ENCODE results near the gene LSM6. TPM values are rescaled to one million over a fixed set of nuclear protein-coding genes. Genes with fewer than 3 reads are reported as not detected.

The LSM6 gene
- polyA plus RNA-seq, 6 donors from 2014 or later, result 52.7 to 69.4 (median 65.0) TPM

DNA sequence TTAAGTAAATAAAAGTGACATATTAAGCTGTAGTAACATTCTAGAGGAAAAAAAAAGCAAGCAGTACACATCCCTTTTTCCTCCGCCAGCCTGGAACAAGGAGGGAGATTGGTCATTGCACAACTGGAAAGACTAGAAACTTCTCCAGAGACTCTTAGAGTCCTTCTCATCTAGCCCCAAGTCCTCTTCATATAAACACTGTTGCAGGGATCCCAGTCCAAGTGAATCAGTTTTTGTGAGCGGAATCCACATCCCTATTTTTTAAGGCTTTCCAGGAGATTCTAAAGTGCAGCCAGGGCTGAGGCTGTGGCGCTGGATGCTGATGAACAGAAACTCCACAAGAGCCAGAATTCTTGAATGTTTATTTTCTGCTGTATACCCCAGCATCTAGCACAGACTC is 62.6 kb downstream of the LSM6 start:
- DNase-seq, result no peak
- ATAC-seq (ENCODE audit: low read depth in 2 of 2), result no peak
- Mint-ChIP-seq H3K27me3 (peaks cover 8 to 23% (median 20%) of the 10 kb centered on the region in 3 donors), H3K36me3 (peaks cover 0 to 5% of the 10 kb centered on the region in 2 donors), H3K27ac (no peak overlapping the region), H3K9me3 (no peaks in the 10 kb centered on the region), H3K4me1 (peaks cover 1 to 4% (median 3%) of the 10 kb centered on the region in 3 donors), H3K4me3 (no peak overlapping the region)

Other genes with a start within 250 kb of the LSM6 start
- 1 to 10 TPM; 2.3 to 6.2 (median 4.2) TPM for gene ZNF827, start 236.9 kb upstream of the LSM6 start, polyA plus RNA-seq (ENCODE audit: low read depth in 6 of 6)
- gene REELD1, start 38.8 kb downstream of the LSM6 start, polyA plus RNA-seq (ENCODE audit: low read depth in 6 of 6), result 1 to 10 TPM in 1 of 6 donors, under 1 TPM in 1, not detected in 4; 0.18 to 3.4 TPM